Measurements from ENCODE around the gene DNTTIP2. TPM values are rescaled to one million over a fixed set of nuclear protein-coding genes. Genes with fewer than 3 reads are reported as not detected.

Gene DNTTIP2
- polyA plus RNA-seq = 25.8 and 43.8 TPM in 2 replicates
- polyA minus RNA-seq = 49.4 and 57.5 TPM in 2 replicates

- peaks cover 30% of the 10 kb centered on the region for H3K79me2 ChIP-seq (replicated peaks; ENCODE audit: insufficient read depth, low read length)
- peak within 1 kb of the TSS; percentile 92 for H3K4me3 ChIP-seq (ENCODE audit: low read length)
- peak within 1 kb of the TSS; percentile 89 for H3K4me2 ChIP-seq (ENCODE audit: low read length)
- peak within 1 kb of the TSS; percentile 97 for H3K27ac ChIP-seq (ENCODE audit: low read length)
- peak within 1 kb of the TSS; percentile 85 for H3K9ac ChIP-seq (ENCODE audit: low read length)
- TF ChIP-seq EZH2 (IDR thresholded peaks at IDR 0.05; ENCODE audit: borderline replicate concordance, insufficient read depth, low read length, poor library complexity, severe bottlenecking) = no peak
- peak; percentile 67 for TF ChIP-seq EP300 (conservative IDR thresholded peaks at IDR 0.05; ENCODE audit: poor library complexity, severe bottlenecking)
- TF ChIP-seq REST (IDR thresholded peaks at IDR 0.05; ENCODE audit: borderline replicate concordance) = peak; percentile 93
- TF ChIP-seq SMC3 (conservative IDR thresholded peaks at IDR 0.05; ENCODE audit: poor library complexity) = no peak
- peak; percentile 98 for TF ChIP-seq TAF1 (IDR thresholded peaks at IDR 0.05; ENCODE audit: low read depth)
- no peak for TF ChIP-seq RAD21 (conservative IDR thresholded peaks at IDR 0.05)
- peak; percentile 96 for TF ChIP-seq MXI1 (conservative IDR thresholded peaks at IDR 0.05; ENCODE audit: poor library complexity, severe bottlenecking)
- TF ChIP-seq, protein P1, sequence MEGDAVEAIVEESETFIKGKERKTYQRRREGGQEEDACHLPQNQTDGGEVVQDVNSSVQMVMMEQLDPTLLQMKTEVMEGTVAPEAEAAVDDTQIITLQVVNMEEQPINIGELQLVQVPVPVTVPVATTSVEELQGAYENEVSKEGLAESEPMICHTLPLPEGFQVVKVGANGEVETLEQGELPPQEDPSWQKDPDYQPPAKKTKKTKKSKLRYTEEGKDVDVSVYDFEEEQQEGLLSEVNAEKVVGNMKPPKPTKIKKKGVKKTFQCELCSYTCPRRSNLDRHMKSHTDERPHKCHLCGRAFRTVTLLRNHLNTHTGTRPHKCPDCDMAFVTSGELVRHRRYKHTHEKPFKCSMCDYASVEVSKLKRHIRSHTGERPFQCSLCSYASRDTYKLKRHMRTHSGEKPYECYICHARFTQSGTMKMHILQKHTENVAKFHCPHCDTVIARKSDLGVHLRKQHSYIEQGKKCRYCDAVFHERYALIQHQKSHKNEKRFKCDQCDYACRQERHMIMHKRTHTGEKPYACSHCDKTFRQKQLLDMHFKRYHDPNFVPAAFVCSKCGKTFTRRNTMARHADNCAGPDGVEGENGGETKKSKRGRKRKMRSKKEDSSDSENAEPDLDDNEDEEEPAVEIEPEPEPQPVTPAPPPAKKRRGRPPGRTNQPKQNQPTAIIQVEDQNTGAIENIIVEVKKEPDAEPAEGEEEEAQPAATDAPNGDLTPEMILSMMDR (IDR thresholded peaks at IDR 0.05; ENCODE audit: poor library complexity, severe bottlenecking) = no peak
- TF ChIP-seq POLR2AphosphoS5 (IDR thresholded peaks at IDR 0.05) = peak; percentile 99
- no peaks in the 10 kb centered on the region for H3F3A ChIP-seq (ENCODE audit: insufficient read depth, low read length, poor library complexity, severe bottlenecking)
- H4K20me1 ChIP-seq (ENCODE audit: insufficient read depth) = no peaks in the 10 kb centered on the region
- H3K9me2 ChIP-seq (ENCODE audit: insufficient read depth, low read length) = no peaks in the 10 kb centered on the region
- no peaks in the 10 kb centered on the region for H3K27me3 ChIP-seq (ENCODE audit: insufficient read depth, low read depth, low read length)
- no peaks in the 10 kb centered on the region for H3K36me3 ChIP-seq (ENCODE audit: insufficient read depth, low read length)
- peak within 1 kb of the TSS; percentile 94 for H2AFZ ChIP-seq (ENCODE audit: low read depth, low read length)
- H3K9me3 ChIP-seq (ENCODE audit: low read length) = no peaks in the 10 kb centered on the region
Measured at GRCh38 chr1:93878889-93879586, at the start of gene DNTTIP2. TSS of gene DNTTIP2 (minus strand) at chr1:93879206. CDS start at chr1:93879148, 58 bp downstream.

- Histone ChIP-seq H3K27me3 (ENCODE audit: insufficient read depth, low read depth, low read length) (no peaks in the 10 kb centered on the region), H2AFZ (ENCODE audit: low read depth, low read length) (no peak overlapping the region), H4K20me1 (ENCODE audit: insufficient read depth) (no peaks in the 10 kb centered on the region), H3K4me3 (ENCODE audit: low read length) (no peak overlapping the region), H3K27ac (ENCODE audit: low read length) (no peak overlapping the region), H3F3A (ENCODE audit: insufficient read depth, low read length, poor library complexity, severe bottlenecking) (no peaks in the 10 kb centered on the region), H3K9me2 (ENCODE audit: insufficient read depth, low read length) (no peaks in the 10 kb centered on the region), H3K4me2 (ENCODE audit: low read length) (no peak overlapping the region), H3K36me3 (ENCODE audit: insufficient read depth, low read length) (no peaks in the 10 kb centered on the region), H3K79me2 (replicated peaks; ENCODE audit: insufficient read depth, low read length) (no peaks in the 10 kb centered on the region), H3K9ac (ENCODE audit: low read length) (no peak overlapping the region), H3K9me3 (ENCODE audit: low read length) (no peaks in the 10 kb centered on the region)
- TF ChIP-seq EZH2 (IDR thresholded peaks at IDR 0.05; ENCODE audit: borderline replicate concordance, insufficient read depth, low read length, poor library complexity, severe bottlenecking) (no peak), REST (IDR thresholded peaks at IDR 0.05; ENCODE audit: borderline replicate concordance) (no peak), SMC3 (conservative IDR thresholded peaks at IDR 0.05; ENCODE audit: poor library complexity) (no peak), POLR2AphosphoS5 (IDR thresholded peaks at IDR 0.05) (no peak), TAF1 (IDR thresholded peaks at IDR 0.05; ENCODE audit: low read depth) (no peak), EP300 (conservative IDR thresholded peaks at IDR 0.05; ENCODE audit: poor library complexity, severe bottlenecking) (no peak), RAD21 (conservative IDR thresholded peaks at IDR 0.05) (no peak), MXI1 (conservative IDR thresholded peaks at IDR 0.05; ENCODE audit: poor library complexity, severe bottlenecking) (no peak)
- TF ChIP-seq, protein P1 (IDR thresholded peaks at IDR 0.05; ENCODE audit: poor library complexity, severe bottlenecking) = no peak
Measured at GRCh38 chr1:93925206-93925605, 46.2 kb upstream of the DNTTIP2 start.

Data from neural cell (in vitro differentiated cells).